VCaP (cell line): ENCODE measurements around the gene RPTN.

Experiments used
- H3K27ac ChIP-seq: fragments of 450-650 bp; 2 replicates; pipeline ENCODE4 v1.5.1; 2017
- TF ChIP-seq, protein P1 (sequence below): fragments of 450-650 bp; conservative IDR thresholded peaks from 2 replicates; pipeline ENCODE4 v1.5.1; 2017; ENCODE audit warnings: mild to moderate bottlenecking, moderate library complexity

The RPTN gene

GRCh38 chr1:152118915-152119314 is 40.1 kb downstream of the RPTN start:
- TF ChIP-seq, protein P1, sequence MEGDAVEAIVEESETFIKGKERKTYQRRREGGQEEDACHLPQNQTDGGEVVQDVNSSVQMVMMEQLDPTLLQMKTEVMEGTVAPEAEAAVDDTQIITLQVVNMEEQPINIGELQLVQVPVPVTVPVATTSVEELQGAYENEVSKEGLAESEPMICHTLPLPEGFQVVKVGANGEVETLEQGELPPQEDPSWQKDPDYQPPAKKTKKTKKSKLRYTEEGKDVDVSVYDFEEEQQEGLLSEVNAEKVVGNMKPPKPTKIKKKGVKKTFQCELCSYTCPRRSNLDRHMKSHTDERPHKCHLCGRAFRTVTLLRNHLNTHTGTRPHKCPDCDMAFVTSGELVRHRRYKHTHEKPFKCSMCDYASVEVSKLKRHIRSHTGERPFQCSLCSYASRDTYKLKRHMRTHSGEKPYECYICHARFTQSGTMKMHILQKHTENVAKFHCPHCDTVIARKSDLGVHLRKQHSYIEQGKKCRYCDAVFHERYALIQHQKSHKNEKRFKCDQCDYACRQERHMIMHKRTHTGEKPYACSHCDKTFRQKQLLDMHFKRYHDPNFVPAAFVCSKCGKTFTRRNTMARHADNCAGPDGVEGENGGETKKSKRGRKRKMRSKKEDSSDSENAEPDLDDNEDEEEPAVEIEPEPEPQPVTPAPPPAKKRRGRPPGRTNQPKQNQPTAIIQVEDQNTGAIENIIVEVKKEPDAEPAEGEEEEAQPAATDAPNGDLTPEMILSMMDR = no peak
- H3K27ac ChIP-seq = no peak overlapping the region

GRCh38 chr1:152115344-152115743 is 43.7 kb downstream of the RPTN start, which contains the start of gene TCHH:
Gene TCHH (minus strand): TSS chr1:152115444. CDS start chr1:152114080, 1,364 bp downstream.
- H3K27ac ChIP-seq = no peak within 1 kb of the TSS
- TF ChIP-seq, protein P1 = no peak

- TF ChIP-seq, protein P1 = no peak
- no peak overlapping the region for H3K27ac ChIP-seq
Observed at GRCh38 chr1:152112885-152113432, 46.1 kb downstream of the RPTN start.

DNA sequence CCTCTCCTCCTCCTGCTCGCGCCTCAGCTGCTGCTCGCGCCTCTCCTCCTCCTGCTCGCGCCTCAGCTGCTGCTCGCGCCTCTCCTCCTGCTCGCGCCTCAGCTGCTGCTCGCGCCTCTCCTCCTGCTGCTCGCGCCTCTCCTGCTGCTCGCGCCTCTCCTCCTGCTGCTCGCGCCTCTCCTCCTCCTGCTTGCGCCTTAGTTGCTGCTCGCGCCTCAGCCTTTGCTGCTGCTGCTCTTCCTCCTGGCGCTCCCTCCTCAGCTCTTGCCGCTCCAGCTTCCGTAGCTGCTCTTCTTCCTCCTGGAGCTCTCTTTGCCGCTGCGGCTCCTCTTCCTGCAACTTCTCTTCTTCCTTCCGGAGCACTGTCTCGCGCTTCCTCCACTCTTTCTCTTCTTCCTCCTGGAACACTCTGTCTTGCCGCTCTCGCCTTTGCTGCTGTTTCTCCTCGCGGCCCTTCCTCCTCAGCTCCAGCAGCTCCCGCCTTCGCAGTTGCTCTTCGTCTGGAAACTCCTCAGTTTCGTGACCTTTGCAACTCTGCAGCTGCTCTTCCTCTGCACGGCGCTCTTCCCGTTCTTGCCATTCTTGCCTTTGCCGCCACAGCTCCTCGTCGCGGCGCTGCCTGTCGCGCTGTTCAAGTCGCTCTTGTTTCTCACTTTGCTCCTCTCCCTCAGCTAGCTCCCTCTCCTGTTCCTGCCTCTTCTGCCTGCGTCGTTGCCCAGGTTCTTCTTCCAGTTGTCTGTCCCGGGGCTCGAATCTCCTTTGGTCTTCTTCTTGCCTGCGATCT is 46.7 kb downstream of the RPTN start:
- H3K27ac ChIP-seq = no peak overlapping the region

GRCh38 chr1:152111515-152111968 is 47.5 kb downstream of the RPTN start:
- TF ChIP-seq, protein P1 = no peak
- H3K27ac ChIP-seq = no peak overlapping the region; the same call in 1 of the 2 replicates

More for the DNA sequence above, 46.7 kb downstream of the RPTN start:
- TF ChIP-seq, protein P1 = peak; percentile 18

GRCh38 chr1:152110860-152111514 is 48.0 kb downstream of the RPTN start:
- TF ChIP-seq, protein P1 = no peak
- peak overlapping the region; percentile 45; the same call in 1 of the 2 replicates for H3K27ac ChIP-seq

DNA sequence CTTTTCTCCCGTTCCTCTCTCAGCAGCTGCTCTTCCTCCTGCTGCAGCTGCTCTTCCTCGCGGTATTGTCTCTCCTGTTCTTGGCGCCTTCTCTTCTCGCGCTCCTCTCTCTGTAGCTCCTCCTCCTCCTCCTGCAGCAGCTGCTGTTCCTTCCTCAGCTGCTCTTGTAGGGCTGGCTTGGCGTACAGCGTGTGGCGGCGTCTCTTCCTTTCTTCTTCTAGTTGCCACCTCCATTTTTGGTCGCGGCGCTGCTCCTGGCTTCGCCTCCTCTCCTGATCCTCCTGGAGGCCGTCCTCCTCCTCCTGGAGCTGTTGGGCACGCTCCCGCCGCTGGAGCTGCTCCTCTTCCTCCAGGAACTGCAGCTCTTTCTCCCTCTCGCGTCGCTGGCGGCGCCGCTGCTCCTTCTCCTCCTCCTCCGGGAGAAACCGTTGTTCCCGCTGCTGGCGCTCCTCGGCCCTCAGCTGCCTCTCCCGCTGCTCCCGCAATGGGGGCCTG is 48.6 kb downstream of the RPTN start:
- TF ChIP-seq, protein P1 = no peak
- peak overlapping the region; percentile 45; the same call in 1 of the 2 replicates for H3K27ac ChIP-seq
